ENCODE results near the gene AKT3.

The AKT3 gene

DNA sequence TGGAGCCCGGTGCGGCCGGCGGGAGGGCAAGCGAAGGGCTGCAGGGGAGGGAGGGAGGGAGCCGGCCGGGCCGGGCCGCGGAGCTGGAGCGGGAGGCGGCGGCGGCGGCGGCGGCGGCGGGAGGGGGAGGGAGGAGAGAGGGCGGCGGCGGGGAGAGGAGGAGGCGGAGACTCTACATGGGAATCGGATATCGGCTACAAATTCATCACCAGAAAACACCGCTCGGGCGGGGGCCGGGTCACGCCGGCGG lies at the start of gene AKT3:
TSS of gene AKT3 (minus strand) at position 42 of the 250 bp plus-strand sequence. CDS start 7,073 bp downstream, outside the sequence.
- peak within 1 kb of the TSS; percentile 74 for H3K4me3 ChIP-seq (ENCODE audit: low read length)
- no peaks in the 10 kb centered on the region for H4K20me1 ChIP-seq (ENCODE audit: control insufficient read depth, insufficient read depth, low read depth, low read length)
- 0 out of 2 replicates have a peak, but pooled peaks cover 4% of the 10 kb centered on the region for H3F3A ChIP-seq (ENCODE audit: control insufficient read depth, insufficient read depth)
- no peaks in the 10 kb centered on the region for H3K79me2 ChIP-seq (ENCODE audit: control insufficient read depth, low read length)
- H3K27ac ChIP-seq (ENCODE audit: low read depth, low read length), result no peak within 1 kb of the TSS
- TF ChIP-seq, protein P1, sequence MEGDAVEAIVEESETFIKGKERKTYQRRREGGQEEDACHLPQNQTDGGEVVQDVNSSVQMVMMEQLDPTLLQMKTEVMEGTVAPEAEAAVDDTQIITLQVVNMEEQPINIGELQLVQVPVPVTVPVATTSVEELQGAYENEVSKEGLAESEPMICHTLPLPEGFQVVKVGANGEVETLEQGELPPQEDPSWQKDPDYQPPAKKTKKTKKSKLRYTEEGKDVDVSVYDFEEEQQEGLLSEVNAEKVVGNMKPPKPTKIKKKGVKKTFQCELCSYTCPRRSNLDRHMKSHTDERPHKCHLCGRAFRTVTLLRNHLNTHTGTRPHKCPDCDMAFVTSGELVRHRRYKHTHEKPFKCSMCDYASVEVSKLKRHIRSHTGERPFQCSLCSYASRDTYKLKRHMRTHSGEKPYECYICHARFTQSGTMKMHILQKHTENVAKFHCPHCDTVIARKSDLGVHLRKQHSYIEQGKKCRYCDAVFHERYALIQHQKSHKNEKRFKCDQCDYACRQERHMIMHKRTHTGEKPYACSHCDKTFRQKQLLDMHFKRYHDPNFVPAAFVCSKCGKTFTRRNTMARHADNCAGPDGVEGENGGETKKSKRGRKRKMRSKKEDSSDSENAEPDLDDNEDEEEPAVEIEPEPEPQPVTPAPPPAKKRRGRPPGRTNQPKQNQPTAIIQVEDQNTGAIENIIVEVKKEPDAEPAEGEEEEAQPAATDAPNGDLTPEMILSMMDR (IDR thresholded peaks at IDR 0.05; ENCODE audit: low read depth, low read length, poor library complexity, severe bottlenecking), result no peak
- TF ChIP-seq EZH2phosphoT487 (IDR thresholded peaks at IDR 0.05; ENCODE audit: borderline replicate concordance, low read length), result no peak
- H3K4me1 ChIP-seq (ENCODE audit: control insufficient read depth, low read length), result peaks cover 12% of the 10 kb centered on the region
- no peaks in the 10 kb centered on the region for H3K9me3 ChIP-seq (ENCODE audit: control insufficient read depth, insufficient read depth, low read length)
- no peaks in the 10 kb centered on the region for H3K36me3 ChIP-seq (ENCODE audit: control insufficient read depth, low read length)
- peak within 1 kb of the TSS; percentile 92 for H3K4me2 ChIP-seq (ENCODE audit: low read length)
- H3K27me3 ChIP-seq (ENCODE audit: control insufficient read depth, low read length), result peaks cover 55% of the 10 kb centered on the region
- no peaks in the 10 kb centered on the region for H3K9me2 ChIP-seq (replicated peaks; ENCODE audit: control insufficient read depth, low read length)

DNA sequence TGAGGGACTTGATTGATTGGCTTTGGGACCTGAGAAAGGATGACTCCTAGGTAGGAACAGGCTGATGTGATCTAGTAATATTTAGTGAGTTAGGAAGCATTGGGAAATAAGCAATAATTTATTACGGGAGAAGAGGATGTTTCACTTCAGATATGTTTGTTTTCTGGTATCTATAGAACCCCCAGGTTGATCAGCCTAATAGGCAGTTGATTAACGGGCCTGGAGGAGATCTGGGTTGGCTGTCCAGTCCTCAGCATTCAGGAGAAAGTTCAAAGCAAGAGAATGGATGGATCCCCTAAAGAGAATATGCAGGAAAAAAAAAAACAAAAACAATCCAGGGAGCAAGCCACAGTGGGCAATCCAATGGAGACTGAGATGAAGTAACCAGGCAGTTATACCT lies 48.2 kb upstream of the AKT3 start:
- H3K9me2 ChIP-seq (replicated peaks; ENCODE audit: control insufficient read depth, low read length), result no peaks in the 10 kb centered on the region
- H3K27ac ChIP-seq (ENCODE audit: low read depth, low read length), result no peak overlapping the region
- H3K4me2 ChIP-seq (ENCODE audit: low read length), result no peak overlapping the region
- no peak overlapping the region for H3K4me3 ChIP-seq (ENCODE audit: low read length)
- H3K4me1 ChIP-seq (ENCODE audit: control insufficient read depth, low read length), result no peaks in the 10 kb centered on the region
- H3F3A ChIP-seq (ENCODE audit: control insufficient read depth, insufficient read depth), result no peaks in the 10 kb centered on the region
- H4K20me1 ChIP-seq (ENCODE audit: control insufficient read depth, insufficient read depth, low read depth, low read length), result no peaks in the 10 kb centered on the region
- no peaks in the 10 kb centered on the region for H3K9me3 ChIP-seq (ENCODE audit: control insufficient read depth, insufficient read depth, low read length)
- no peaks in the 10 kb centered on the region for H3K79me2 ChIP-seq (ENCODE audit: control insufficient read depth, low read length)
- no peaks in the 10 kb centered on the region for H3K27me3 ChIP-seq (ENCODE audit: control insufficient read depth, low read length)
- TF ChIP-seq EZH2phosphoT487 (IDR thresholded peaks at IDR 0.05; ENCODE audit: borderline replicate concordance, low read length), result no peak
- TF ChIP-seq, protein P1 (IDR thresholded peaks at IDR 0.05; ENCODE audit: low read depth, low read length, poor library complexity, severe bottlenecking), result no peak
- no peaks in the 10 kb centered on the region for H3K36me3 ChIP-seq (ENCODE audit: control insufficient read depth, low read length)

DNA sequence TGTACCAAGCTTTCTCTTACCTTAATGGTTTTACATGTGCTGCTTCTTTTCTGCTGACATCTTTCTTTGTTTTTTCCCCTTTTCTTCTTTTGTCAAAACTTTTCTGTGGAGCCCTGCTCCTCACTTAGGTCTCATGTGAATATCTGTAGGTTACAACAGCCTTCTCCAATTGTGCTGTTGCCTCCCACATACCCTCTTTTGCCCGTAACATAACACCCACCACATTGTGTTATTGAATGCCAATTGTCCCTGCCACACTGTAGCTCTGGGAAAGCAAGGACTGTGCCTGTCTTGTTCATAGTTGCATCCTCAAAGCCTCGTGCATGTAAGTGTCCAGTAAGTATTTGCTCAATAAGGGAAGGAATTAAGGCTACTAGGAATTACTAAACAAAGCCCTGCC lies 46.3 kb upstream of the AKT3 start:
- Histone ChIP-seq H3K9me3 (ENCODE audit: control insufficient read depth, insufficient read depth, low read length) (no peaks in the 10 kb centered on the region), H3K4me3 (ENCODE audit: low read length) (no peak overlapping the region), H3F3A (ENCODE audit: control insufficient read depth, insufficient read depth) (no peaks in the 10 kb centered on the region), H3K9me2 (replicated peaks; ENCODE audit: control insufficient read depth, low read length) (no peaks in the 10 kb centered on the region), H3K79me2 (ENCODE audit: control insufficient read depth, low read length) (no peaks in the 10 kb centered on the region), H3K36me3 (ENCODE audit: control insufficient read depth, low read length) (no peaks in the 10 kb centered on the region), H3K4me2 (ENCODE audit: low read length) (no peak overlapping the region), H3K27ac (ENCODE audit: low read depth, low read length) (no peak overlapping the region), H3K27me3 (ENCODE audit: control insufficient read depth, low read length) (no peaks in the 10 kb centered on the region), H4K20me1 (ENCODE audit: control insufficient read depth, insufficient read depth, low read depth, low read length) (no peaks in the 10 kb centered on the region), H3K4me1 (ENCODE audit: control insufficient read depth, low read length) (no peaks in the 10 kb centered on the region)
- TF ChIP-seq, protein P1 (IDR thresholded peaks at IDR 0.05; ENCODE audit: low read depth, low read length, poor library complexity, severe bottlenecking), result no peak
- TF ChIP-seq EZH2phosphoT487 (IDR thresholded peaks at IDR 0.05; ENCODE audit: borderline replicate concordance, low read length), result no peak

DNA sequence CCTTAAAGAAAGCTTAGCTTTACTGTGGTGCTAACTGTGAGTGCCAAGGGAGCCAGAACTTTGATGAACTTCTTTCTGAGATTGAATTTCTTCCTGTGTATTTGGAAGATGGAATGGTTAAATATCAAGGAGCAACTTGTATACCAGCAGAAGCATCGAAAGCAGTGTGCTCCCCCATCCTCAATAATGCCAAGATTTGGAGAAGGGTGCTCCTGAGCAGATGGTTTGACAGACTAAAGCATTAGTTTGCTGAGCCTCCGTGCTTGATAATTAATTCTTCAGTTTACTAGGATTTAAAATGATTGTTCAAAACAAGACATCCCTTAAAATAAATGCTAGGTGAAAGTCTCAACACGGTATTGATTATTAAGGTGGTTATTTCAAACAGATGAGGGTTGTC lies 42.4 kb upstream of the AKT3 start:
- H3K79me2 ChIP-seq (ENCODE audit: control insufficient read depth, low read length), result no peaks in the 10 kb centered on the region
- no peaks in the 10 kb centered on the region for H3K4me1 ChIP-seq (ENCODE audit: control insufficient read depth, low read length)
- no peak overlapping the region for H3K27ac ChIP-seq (ENCODE audit: low read depth, low read length)
- H3K4me2 ChIP-seq (ENCODE audit: low read length), result no peak overlapping the region
- TF ChIP-seq, protein P1 (IDR thresholded peaks at IDR 0.05; ENCODE audit: low read depth, low read length, poor library complexity, severe bottlenecking), result no peak
- TF ChIP-seq EZH2phosphoT487 (IDR thresholded peaks at IDR 0.05; ENCODE audit: borderline replicate concordance, low read length), result no peak
- H3K36me3 ChIP-seq (ENCODE audit: control insufficient read depth, low read length), result no peaks in the 10 kb centered on the region
- no peaks in the 10 kb centered on the region for H3K9me3 ChIP-seq (ENCODE audit: control insufficient read depth, insufficient read depth, low read length)
- no peaks in the 10 kb centered on the region for H3K9me2 ChIP-seq (replicated peaks; ENCODE audit: control insufficient read depth, low read length)
- no peaks in the 10 kb centered on the region for H3K27me3 ChIP-seq (ENCODE audit: control insufficient read depth, low read length)
- no peaks in the 10 kb centered on the region for H3F3A ChIP-seq (ENCODE audit: control insufficient read depth, insufficient read depth)
- H4K20me1 ChIP-seq (ENCODE audit: control insufficient read depth, insufficient read depth, low read depth, low read length), result no peaks in the 10 kb centered on the region
- no peak overlapping the region for H3K4me3 ChIP-seq (ENCODE audit: low read length)
